Measurements from ENCODE around the gene WDR89.

WDR89 gene

GRCh38 chr14:63603749-63604277 lies 37.9 kb downstream of the WDR89 start:
- Histone ChIP-seq H3K79me2 (ENCODE audit: insufficient read depth, low read length) (peaks cover 32% of the 10 kb centered on the region), H3K36me3 (ENCODE audit: insufficient read depth, low read length) (peaks cover 12% of the 10 kb centered on the region; the same call in 1 of the 2 replicates), H3K4me2 (ENCODE audit: low read depth, low read length, poor library complexity, severe bottlenecking) (no peak overlapping the region), H3K4me1 (ENCODE audit: insufficient read depth, low read length, poor library complexity, severe bottlenecking) (peaks cover 3% of the 10 kb centered on the region), H3K4me3 (ENCODE audit: low read length, poor library complexity, severe bottlenecking) (no peak overlapping the region), H3K27me3 (ENCODE audit: insufficient read depth, low read length, poor library complexity, severe bottlenecking) (no peaks in the 10 kb centered on the region), H2AFZ (ENCODE audit: low read length) (no peak overlapping the region), H3F3A (ENCODE audit: low read depth) (no peaks in the 10 kb centered on the region), H3K9ac (ENCODE audit: low read depth, low read length, poor library complexity, severe bottlenecking) (no peak overlapping the region), H3K9me3 (ENCODE audit: insufficient read depth, low read depth, low read length) (no peaks in the 10 kb centered on the region), H3K9me2 (replicated peaks; ENCODE audit: low read depth, low read length) (no peaks in the 10 kb centered on the region), H4K20me1 (ENCODE audit: insufficient read depth, low read length, poor library complexity, severe bottlenecking) (no peaks in the 10 kb centered on the region)
- TF ChIP-seq EZH2phosphoT487 (IDR thresholded peaks at IDR 0.05; ENCODE audit: borderline replicate concordance): no peak
- no peak for TF ChIP-seq CTCF (conservative IDR thresholded peaks at IDR 0.05; ENCODE audit: low read length)

- H3K9ac ChIP-seq (ENCODE audit: low read depth, low read length, poor library complexity, severe bottlenecking): no peak overlapping the region
- TF ChIP-seq EZH2phosphoT487 (IDR thresholded peaks at IDR 0.05; ENCODE audit: borderline replicate concordance) (no peak), CTCF (conservative IDR thresholded peaks at IDR 0.05; ENCODE audit: low read length) (no peak)
- H3K4me2 ChIP-seq (ENCODE audit: low read depth, low read length, poor library complexity, severe bottlenecking): no peak overlapping the region
- H3F3A ChIP-seq (ENCODE audit: low read depth): no peaks in the 10 kb centered on the region
- no peaks in the 10 kb centered on the region for H3K9me2 ChIP-seq (replicated peaks; ENCODE audit: low read depth, low read length)
- no peaks in the 10 kb centered on the region for H3K4me1 ChIP-seq (ENCODE audit: insufficient read depth, low read length, poor library complexity, severe bottlenecking)
- no peaks in the 10 kb centered on the region for H3K27me3 ChIP-seq (ENCODE audit: insufficient read depth, low read length, poor library complexity, severe bottlenecking)
- no peak overlapping the region for H2AFZ ChIP-seq (ENCODE audit: low read length)
- peaks cover 27% of the 10 kb centered on the region; the same call in 1 of the 2 replicates for H3K36me3 ChIP-seq (ENCODE audit: insufficient read depth, low read length)
- H4K20me1 ChIP-seq (ENCODE audit: insufficient read depth, low read length, poor library complexity, severe bottlenecking): no peaks in the 10 kb centered on the region
- no peak overlapping the region for H3K4me3 ChIP-seq (ENCODE audit: low read length, poor library complexity, severe bottlenecking)
- H3K9me3 ChIP-seq (ENCODE audit: insufficient read depth, low read depth, low read length): peaks cover 3% of the 10 kb centered on the region; the same call in 1 of the 2 replicates
- H3K79me2 ChIP-seq (ENCODE audit: insufficient read depth, low read length): no peaks in the 10 kb centered on the region
Measured at GRCh38 chr14:63598807-63599206, 42.9 kb downstream of the WDR89 start.

- Histone ChIP-seq H2AFZ (ENCODE audit: low read length) (no peak overlapping the region), H3K9me3 (ENCODE audit: insufficient read depth, low read depth, low read length) (peaks cover 4% of the 10 kb centered on the region; the same call in 1 of the 2 replicates), H3K4me2 (ENCODE audit: low read depth, low read length, poor library complexity, severe bottlenecking) (no peak overlapping the region), H3F3A (ENCODE audit: low read depth) (no peaks in the 10 kb centered on the region), H3K27me3 (ENCODE audit: insufficient read depth, low read length, poor library complexity, severe bottlenecking) (no peaks in the 10 kb centered on the region), H3K36me3 (ENCODE audit: insufficient read depth, low read length) (peaks cover 27% of the 10 kb centered on the region; the same call in 1 of the 2 replicates), H4K20me1 (ENCODE audit: insufficient read depth, low read length, poor library complexity, severe bottlenecking) (no peaks in the 10 kb centered on the region), H3K4me1 (ENCODE audit: insufficient read depth, low read length, poor library complexity, severe bottlenecking) (no peaks in the 10 kb centered on the region), H3K4me3 (ENCODE audit: low read length, poor library complexity, severe bottlenecking) (no peak overlapping the region), H3K79me2 (ENCODE audit: insufficient read depth, low read length) (no peaks in the 10 kb centered on the region), H3K9ac (ENCODE audit: low read depth, low read length, poor library complexity, severe bottlenecking) (no peak overlapping the region), H3K9me2 (replicated peaks; ENCODE audit: low read depth, low read length) (no peaks in the 10 kb centered on the region)
- no peak for TF ChIP-seq CTCF (conservative IDR thresholded peaks at IDR 0.05; ENCODE audit: low read length)
- no peak for TF ChIP-seq EZH2phosphoT487 (IDR thresholded peaks at IDR 0.05; ENCODE audit: borderline replicate concordance)
Measured at GRCh38 chr14:63596998-63597658, 44.5 kb downstream of the WDR89 start.
